GM18861 (cell line): Measurements from ENCODE around the gene MPND.
A peak's percentile ranks its signal among the peaks of the same experiment; 100 is the strongest.
"Not testable (repeated sequence)": the region's sequence is repeated elsewhere in the genome, so short reads cannot be mapped to it uniquely, and the experiment has no call there.

Source experiments
- ATAC-seq: cut with Tn5 transposase; IDR thresholded peaks from one replicate; pipeline ENCODE4 v1.9.1; 2021; ENCODE audit not compliant: unreplicated experiment

MPND gene

DNA sequence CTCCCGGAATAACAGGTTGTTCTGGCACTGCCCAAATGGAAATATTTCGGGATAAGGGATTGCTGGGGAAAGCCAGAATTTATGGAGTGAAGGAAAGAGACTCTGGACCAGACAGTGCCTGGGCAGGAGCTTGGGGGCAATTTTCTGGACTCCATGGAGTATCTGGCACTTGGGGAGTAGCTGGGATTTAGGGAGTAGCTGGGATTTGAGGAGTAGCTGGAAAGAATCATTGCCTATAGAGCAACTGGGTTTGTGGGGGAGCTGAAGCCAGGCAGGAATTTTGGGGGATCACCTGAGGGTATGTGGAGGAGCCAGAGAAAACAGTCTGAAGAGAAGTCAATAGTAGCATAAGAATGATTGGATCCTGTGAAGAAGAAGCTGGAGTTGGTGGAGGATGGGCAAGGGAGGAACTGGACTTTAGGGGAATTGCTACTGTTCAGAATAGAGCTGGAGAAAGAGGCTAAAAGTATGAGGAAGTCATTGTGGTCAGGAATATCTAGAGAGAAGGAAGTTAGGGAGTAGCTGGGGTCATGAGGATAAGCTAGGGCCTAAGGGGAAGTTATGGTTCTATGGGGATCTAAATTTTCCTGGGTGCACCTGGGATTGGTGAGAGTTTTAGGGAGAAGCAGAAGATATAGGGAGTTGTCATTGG lies 24.2 kb upstream of the MPND start:
- no peak for ATAC-seq

DNA sequence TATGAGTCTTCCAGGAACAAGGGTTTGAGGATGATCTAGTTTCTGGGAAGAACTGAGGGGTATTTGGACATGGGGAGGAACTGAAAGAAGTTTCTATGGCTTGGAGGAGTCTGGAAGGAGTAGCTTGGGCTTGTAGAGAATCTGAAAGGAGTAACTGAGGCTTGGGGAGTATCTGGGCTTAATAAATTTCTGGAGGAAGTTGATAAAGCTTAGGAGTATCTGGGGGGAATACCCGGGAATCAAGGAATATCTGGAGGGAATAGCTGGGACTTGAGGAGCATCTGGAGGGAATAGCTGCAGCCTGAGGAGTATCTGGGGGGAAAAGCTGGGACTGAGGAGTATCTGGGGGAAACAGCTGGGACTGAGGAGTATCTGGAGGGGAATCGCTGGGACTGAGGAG lies 22.9 kb upstream of the MPND start:
- ATAC-seq: no peak

DNA sequence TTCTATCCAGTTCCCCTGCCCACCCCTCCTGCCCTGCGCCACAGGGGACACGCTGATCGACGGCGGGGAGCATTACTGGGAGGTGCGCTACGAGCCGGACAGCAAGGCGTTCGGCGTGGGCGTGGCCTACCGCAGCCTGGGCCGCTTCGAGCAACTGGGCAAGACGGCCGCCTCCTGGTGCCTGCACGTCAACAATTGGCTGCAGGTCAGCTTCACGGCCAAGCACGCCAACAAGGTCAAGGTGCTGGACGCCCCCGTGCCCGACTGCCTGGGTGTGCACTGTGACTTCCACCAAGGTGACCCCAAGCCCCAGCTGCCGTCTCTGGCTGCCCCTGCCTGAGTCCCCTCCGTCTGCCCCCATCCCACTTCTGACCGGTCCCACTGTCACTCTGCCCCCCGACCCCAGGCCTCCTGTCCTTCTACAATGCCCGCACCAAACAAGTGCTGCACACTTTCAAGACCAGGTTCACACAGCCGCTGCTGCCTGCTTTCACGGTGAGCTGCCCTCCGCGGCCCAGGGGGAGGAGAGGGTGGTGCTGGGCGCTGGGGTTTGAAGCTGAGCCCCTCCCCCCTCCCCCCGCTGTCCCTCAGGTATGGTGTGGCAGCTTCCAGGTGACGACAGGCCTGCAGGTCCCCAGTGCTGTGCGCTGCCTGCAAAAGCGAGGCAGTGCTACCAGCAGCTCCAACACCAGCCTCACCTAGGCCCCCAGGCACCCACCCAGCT lies 20.3 kb upstream of the MPND start:
- ATAC-seq: no peak

DNA sequence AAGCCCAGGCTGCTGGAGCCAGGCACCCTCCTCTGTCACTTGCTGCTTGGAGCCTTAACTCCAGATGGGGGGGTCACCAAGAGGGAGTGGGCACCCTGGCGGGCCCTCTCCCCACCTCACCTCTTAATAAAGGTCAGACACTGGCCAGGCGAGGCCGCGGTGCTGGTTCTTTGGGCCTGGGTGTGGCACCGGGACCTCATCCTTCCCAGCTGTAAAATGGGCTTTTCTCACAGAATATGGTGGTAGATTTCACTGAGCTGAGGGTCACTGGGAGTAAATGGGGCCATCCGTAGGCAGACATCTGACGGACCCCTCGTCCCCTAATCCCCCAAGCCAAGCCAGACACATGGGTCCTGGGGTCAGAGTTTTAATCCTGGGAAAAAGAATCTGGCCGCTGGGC lies 19.7 kb upstream of the MPND start:
- no peak for ATAC-seq

DNA sequence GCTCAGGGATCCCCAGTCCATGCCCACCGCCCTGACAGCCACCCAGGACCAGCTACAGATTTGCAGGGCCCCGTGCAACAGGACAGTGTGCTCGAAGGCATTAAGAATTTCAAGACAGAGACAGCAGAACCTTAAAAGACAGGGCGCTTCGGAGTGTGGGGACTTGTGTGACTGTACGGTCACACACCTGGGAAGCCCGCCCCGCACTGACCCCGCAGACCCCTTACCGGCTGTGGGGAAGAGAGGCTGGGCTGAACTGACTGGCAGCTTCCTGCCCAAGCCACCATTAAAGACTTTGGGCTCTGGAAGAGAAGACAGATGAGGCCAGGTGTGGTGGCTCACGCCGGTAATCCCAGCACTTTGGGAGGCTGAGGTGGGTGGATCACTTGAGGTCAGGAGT lies 19.1 kb upstream of the MPND start:
- ATAC-seq: no peak

DNA sequence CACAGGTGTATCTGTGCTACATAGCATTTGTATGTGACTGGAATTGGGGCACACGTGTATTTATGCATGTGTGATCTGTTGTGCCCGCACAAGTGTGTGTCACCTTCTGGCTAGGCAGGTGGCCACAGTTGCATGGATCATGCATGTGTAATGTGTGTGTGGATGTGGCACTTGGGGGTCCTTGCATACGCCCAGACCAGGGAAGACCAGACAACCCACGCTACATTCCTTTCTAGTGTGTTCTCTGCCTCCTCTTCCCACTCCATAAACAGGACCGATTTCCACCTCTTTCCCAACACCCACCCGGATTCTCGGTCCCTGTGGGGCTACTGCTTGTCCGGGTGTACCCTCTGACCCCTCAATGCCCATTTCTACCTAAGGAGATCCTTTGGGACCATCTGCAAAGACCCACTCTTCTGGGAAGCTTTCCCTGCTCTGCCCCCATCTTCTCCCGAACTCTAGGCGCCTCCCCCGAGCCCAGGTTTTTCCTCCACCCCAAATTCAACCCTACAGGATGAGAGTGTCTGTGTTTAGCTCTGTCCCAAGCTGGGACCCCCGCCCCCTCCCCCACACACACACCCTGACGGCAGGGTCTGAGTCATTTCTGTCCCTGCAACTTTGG lies 17.0 kb upstream of the MPND start:
- no peak for ATAC-seq

DNA sequence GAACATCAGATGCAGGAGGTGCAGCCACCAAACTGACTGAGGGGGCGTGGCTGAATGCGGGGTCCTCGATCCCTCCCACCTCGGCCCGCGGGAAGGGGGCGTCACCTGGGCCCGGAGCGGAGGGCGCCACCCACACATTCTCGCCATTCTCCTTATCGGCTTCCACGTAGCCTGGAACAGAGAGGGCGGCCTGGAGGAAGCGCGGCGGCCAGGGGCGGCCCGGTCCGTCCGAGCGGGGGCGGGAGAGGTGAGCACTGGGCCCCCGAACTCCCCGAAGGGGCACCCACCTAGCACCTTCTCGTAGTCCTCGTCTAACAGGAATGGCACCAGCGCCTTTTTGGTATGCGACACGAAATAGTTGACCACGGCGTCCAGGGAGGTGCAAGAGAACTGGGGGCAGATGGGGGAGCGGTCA lies 16.5 kb upstream of the MPND start:
- ATAC-seq: no peak

DNA sequence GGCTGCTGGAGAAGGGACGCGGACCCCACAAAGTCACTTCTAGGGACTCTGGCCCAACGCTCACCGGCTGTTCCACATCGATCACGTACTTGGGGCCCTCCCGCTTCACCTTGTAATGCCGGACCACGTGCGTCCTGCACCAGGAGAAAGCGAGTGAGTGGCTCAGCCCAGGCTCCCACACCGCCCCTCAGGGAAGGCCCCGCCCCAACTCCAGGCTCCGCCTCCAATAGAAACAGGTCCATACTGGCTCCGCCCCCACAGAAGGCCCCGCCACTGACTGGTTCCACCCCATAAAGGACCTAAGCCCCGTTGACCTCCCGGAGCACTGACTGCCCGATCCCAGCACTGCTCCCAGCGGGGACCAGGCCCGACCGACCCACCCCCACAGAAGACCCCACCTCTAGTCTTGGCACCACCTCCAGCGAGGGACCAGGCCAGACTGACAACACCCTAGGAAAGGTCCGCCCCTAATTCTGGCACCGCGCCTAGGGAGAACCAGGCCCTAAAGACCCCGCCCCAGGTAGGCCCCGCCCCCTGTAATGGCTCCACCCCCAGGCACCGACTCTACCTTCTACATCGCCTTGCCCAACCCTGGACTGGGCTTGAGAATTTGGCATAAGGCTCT lies 16.0 kb upstream of the MPND start:
- ATAC-seq: no peak

DNA sequence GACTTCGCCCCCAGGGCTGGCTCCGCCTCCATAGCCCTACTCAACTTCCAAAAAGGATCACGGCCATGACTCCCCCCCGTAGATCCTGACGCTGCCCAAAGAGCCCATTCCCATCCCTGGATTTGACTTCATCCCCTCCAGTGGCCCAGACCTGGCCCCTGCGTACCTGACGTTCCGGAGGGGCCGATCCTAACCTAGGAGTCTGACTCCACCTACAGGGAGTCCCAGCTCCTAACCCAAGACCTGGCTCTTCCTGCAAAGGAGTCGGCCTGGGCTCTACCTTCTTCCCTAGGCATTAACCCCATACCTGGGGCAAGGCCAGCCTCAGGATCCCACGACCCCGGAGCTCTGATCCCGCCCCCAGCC lies 15.5 kb upstream of the MPND start:
- ATAC-seq: no peak

DNA sequence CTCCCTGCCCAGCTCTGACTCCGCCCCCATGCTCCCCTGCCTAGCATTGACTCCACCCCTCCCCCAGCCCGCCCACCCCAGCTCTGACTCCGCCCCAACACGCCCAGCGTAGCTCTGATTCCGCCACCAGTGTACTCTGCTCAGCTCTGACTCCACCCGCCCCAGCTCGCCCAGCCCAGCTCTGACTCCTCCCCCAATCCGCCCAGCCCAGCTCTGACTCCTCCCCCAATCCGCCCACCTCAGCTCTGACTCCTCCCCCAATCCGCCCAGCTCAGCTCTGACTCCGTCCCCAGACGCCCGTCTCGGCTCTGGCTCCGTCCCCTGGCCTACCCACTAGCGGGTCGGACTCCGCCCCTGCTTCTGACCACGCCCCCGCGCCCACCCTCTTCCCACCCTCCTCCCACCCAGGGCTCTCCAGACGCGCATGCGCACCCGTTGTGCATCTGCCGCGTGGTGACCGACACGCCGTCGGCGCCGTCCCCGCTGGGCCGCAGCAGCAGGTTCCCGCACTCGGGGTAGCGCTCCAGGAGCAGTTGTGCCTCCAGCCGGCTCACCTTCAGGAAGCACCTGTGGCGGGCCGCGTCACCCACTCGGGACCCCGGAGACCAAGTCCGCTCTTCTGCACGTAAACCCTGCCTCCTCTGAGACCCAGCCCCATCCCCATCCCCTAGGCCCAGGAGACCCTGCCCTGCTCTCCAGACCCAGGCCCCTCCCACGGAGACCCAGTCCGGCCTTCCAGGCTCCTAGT lies 14.9 kb upstream of the MPND start:
- peak; percentile 60 for ATAC-seq

DNA sequence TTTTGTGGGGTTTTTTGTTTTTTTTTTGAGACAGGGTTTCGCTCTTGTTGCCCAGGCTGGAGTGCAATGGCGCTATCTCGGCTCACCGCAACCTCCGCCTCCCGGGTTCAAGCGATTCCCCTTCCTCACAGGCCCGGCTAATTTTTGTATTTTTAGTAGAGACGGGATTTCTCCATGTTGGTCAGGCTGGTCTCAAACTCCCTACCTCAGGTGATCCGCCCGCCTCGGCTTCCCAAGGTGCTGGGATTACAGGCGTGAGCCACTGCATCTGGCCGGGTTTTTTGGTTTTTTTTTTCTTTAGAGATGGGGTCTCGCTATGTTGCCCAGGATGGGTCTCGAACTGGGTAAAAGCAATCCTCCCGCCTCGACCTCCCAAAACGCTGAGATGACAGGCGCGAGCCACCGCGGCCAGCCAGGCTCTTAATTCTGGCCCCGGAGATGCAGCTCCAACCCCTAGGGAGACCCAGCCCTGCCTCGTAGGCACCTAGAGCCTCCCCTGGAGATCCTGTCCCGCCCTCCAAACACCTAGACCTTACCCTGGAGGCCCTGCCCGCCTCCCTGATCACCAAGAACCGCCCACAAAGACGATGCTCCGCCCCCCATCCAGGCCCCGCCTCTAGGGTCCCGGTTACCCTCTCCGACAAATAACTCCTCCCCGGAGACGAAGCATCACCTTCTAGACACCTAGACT lies 14.2 kb upstream of the MPND start:
- not testable (repeated sequence) for ATAC-seq

DNA sequence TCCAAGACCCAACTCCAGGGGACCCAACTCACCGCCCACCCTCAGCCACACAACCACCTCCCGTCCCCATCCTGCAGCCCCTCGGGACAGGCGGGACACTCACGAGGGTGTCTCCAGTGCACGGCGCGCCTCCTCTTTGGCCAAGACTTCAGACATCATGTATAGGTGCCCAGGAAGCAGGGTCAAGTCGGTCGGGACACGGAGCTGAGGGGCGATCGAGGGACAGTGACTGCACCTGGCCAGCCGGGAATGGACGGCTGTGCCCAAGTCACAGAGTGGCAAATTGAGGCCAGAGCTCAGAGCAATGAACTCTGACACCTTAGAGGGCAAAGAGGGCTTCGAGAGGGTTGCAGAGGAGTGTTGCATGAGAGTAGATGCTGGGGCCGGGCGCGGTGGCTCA lies 13.5 kb upstream of the MPND start:
- no peak for ATAC-seq

DNA sequence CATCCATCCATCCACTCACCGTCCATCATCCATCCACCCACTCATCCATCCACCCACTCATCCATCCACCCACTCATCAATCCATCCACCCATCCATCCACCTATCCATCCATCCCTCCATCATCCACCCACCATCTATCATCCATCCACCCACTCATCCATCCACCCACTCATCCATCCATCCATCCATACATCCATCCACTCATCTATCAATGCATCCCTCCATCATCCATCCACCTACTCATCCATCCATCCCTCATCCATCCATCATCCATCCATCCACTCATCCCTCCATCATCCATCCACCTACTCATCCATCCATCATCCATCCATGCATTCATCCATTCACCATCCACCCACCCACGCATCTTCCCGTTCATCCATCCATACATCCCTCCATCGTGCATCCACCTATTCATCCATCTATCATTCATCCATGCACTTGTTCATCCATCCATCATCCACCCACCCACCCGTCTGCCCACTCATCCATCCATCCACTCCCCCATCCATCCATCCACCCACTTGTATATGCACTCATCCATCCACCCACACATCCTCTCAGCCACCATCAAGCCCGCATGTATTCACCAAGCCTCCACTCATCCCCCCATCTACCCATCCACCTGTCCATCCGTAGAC lies 8.3 kb upstream of the MPND start:
- no peak for ATAC-seq

DNA sequence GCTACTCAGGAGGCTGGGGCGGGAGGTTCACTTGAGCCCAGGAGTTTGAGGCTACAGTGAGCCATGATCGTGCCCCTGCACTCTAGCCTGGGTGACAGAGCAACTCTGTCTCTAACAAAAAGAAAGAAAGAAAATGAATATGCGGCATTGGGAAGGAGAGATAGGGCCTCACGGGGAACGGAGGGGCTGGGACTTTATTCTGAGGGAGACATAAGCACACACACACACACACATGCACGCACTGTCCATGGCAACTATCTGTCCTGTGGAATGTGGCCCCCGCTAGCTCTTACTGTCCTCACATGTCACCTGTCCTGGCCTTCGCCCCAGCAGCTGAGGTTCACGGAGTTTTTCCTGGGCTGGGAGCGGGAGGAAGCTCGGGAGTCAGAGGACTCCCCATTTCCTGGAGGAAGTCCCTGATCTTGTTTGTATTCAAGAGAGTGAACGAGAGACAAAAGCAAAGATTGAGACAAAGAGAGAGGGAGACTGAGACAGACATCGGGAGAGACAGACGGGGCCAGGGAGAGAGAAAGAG lies 5.4 kb upstream of the MPND start:
- no peak for ATAC-seq

DNA sequence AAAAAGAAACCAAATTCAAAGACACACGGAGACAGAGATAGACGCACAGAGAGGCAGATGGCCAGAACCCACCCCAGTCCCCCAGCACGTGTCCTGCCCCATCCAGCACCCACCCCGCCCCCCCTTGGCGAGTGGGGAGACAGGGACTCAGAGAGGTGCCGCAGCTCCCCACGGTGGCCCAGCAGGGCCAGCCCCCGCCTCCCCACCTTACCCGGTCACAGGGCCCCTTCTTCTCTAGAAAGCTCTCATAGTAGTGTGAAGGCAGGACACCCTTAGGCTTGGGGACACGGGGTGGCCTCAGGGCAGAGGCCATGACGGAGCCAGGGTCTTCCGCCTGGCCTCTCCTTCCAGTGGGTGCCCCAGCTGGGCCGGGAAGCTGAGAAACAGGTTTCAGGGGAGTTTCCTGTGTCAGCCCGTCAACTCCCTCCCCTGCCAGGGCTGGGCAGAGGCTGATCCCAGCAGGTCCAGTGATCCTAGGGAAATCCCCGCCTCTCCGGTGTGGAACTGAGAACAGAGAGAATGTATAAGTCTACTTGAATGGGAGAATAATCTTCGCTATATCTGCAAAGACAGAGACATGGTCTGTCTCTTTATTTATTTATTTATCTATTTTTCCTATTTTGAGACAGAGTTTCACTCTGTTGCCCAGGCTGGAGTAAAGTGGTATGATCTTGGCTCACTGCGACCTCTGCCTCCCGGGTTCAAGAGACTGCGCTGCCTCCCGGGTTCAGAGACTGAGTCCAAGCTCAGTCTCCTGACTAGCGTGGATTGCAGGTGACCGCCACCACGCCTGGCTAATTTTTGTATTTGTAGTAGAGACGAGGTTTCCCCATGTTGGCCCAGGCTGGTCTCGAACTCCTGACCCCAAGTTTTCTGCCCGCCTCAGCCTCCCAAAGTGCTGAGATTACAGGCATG lies 4.7 kb upstream of the MPND start, which contains the start of gene STAP2:
TSS of gene STAP2 (minus strand) at position 387 of the 915 bp plus-strand sequence. CDS start at position 313, 74 bp downstream.
- no peak for ATAC-seq

DNA sequence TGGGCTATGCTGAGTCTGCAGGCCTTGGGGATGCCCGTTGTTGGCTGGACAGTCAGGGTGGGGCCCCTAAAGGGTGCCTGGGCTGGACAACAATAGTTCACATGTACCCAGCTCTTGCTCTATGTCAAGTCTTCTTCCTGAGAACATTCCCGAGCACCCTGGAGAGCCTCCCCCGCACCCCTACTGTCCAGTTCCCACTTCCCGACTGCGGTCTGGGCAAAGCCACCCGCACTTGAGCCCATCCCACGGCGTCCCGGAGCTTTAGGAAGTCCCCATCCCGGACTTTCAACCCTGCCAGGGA lies 1.1 kb upstream of the MPND start:
- ATAC-seq: no peak

DNA sequence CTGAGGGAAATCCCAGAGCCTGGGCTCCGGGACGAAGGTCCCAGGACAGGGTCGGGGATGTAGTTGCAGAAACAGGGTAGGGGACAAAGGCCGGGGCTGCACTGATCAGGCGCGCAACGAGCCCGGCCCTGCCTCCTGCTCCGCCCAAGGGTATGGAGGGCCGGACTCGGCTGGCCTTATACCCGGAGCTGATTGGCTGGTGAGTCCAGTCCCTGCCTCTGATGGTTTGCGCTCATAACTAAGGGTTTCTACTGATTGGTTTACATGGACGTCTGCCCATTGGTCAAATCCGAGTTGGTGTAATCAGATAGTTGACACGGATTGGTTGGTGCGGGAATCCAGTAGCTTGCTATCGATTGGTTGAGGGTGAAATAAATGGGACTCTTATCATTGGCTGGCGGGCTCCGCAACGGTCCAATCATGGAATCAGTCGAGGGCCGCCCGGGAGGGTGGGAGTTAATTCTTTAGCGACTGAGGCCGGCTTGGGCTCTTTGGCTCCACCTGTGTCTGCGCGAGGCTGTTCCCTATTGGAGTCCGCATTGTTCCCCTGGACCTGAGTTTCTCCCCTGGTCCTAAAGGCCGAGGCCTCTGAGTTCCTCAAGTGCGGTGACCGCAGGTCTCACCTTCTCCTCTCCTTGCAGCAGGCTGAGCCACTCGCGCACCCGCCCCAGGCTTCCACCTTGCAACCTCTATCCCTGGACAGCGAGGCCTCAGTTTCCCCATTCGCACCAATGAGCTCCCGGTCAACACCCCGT lies 570 bp upstream of the MPND start:
- ATAC-seq: peak; percentile 77

DNA sequence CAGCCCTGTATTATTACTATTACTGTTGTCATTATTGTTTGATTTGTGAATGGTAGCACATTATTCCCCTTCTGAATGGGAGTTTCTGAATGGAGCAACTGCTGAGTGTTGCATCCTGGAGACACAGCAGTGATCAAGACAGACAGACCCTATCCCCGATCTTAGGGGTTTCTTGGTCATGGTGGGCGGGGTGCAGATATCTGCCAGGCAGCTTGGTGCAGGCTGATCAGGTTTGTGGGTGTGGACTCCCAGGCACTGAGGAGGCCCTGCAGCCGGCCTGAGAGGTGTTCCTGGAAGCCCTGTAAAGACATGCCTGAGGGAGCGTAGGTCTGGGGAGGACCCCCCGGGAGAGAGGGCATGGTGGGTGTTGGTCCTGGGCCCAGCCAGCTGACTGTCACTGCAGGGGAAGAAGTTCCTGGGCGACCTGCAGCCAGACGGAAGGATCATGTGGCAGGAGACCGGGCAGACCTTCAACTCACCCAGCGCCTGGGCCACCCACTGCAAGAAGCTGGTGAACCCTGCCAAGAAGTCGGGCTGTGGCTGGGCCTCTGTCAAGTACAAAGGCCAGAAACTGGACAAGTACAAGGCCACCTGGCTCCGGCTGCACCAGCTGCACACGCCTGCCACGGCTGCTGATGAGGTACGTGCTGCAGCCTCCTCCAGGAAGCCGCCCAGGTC lies 2.1 kb downstream of the MPND start:
- ATAC-seq: no peak
